HG02884 (cell line): ENCODE measurements around the gene TMEM132A.

Experiments used
- ATAC-seq: cut with Tn5 transposase; IDR thresholded peaks from one replicate; pipeline ENCODE4 v1.9.1; 2021; ENCODE audit warnings: mild to moderate bottlenecking, moderate library complexity; ENCODE audit not compliant: unreplicated experiment

TMEM132A gene

GRCh38 chr11:60984149-60984548 is 59.9 kb downstream of the TMEM132A start:
- no peak for ATAC-seq

GRCh38 chr11:60984636-60985035 is 60.4 kb downstream of the TMEM132A start:
- ATAC-seq, result no peak

- no peak for ATAC-seq
Measured at GRCh38 chr11:60985501-60985900, 61.2 kb downstream of the TMEM132A start.

- ATAC-seq, result no peak
Measured at GRCh38 chr11:60985991-60986915, 62.0 kb downstream of the TMEM132A start.
